ENCODE results near the gene ABITRAM. TPM values are rescaled to one million over a fixed set of nuclear protein-coding genes. Genes with fewer than 3 reads are reported as not detected.
"Not testable (repeated sequence)": the region's sequence is repeated elsewhere in the genome, so short reads cannot be mapped to it uniquely, and the experiment has no call there.

The ABITRAM gene
- total RNA-seq, 1 donor from 2014 or later: 12.5 TPM

- intact Hi-C loops (cut with micrococcal nuclease): no loop called here
Measured at GRCh38 chr9:108928386-108928785, 5.8 kb upstream of the ABITRAM start.

- intact Hi-C loops (cut with micrococcal nuclease): loop anchor here (5.0 kb wide), 2 partner anchors 389 to 1324 kb away; partner anchors contain the start of genes EPB41L4B and TXN
Measured at GRCh38 chr9:108933231-108933717, 926 bp upstream of the ABITRAM start.

GRCh38 chr9:108933718-108934322 is 380 bp upstream of the ABITRAM start, which contains the start of gene ELP1:
Gene ELP1 (minus strand): TSS chr9:108934124. CDS start chr9:108931146, 2,978 bp downstream.
- intact Hi-C loops (cut with micrococcal nuclease): loop anchor here (1.0 to 5.0 kb wide), 4 partner anchors 79 to 1323 kb away; partner anchors contain the start of genes CTNNAL1, EPB41L4B and TXN

GRCh38 chr9:108937561-108938305 is 3.5 kb downstream of the ABITRAM start:
- intact Hi-C loops (cut with micrococcal nuclease): no loop called here

GRCh38 chr9:108939975-108940374 is 5.8 kb downstream of the ABITRAM start:
- intact Hi-C loops (cut with micrococcal nuclease): no loop called here

- intact Hi-C loops (cut with micrococcal nuclease): loop anchor here (5.0 to 10.0 kb wide), 2 partner anchors 185 to 372 kb away; partner anchors contain the start of gene EPB41L4B
Measured at GRCh38 chr9:108950168-108950567, 16.0 kb downstream of the ABITRAM start.

GRCh38 chr9:108951578-108951977 is 17.4 kb downstream of the ABITRAM start:
- intact Hi-C loops (cut with micrococcal nuclease): loop anchor here (5.0 to 10.0 kb wide), 2 partner anchors 187 to 371 kb away; partner anchors contain the start of gene EPB41L4B

- intact Hi-C loops (cut with micrococcal nuclease): loop anchor here (5.0 to 10.0 kb wide), 2 partner anchors 189 to 368 kb away; partner anchors contain the start of gene EPB41L4B
Measured at GRCh38 chr9:108953983-108954574, 19.9 kb downstream of the ABITRAM start.

GRCh38 chr9:108956022-108956630 is 21.9 kb downstream of the ABITRAM start:
- intact Hi-C loops (cut with micrococcal nuclease): loop anchor here (10.0 kb wide), 1 partner anchor 191 kb away; no protein-coding TSS in a partner anchor

GRCh38 chr9:108956631-108957026 is 22.4 kb downstream of the ABITRAM start:
- intact Hi-C loops (cut with micrococcal nuclease): loop anchor here (10.0 kb wide), 1 partner anchor 192 kb away; no protein-coding TSS in a partner anchor

- intact Hi-C loops (cut with micrococcal nuclease): no loop called here
Measured at GRCh38 chr9:108960331-108960730, 26.1 kb downstream of the ABITRAM start.

GRCh38 chr9:108961151-108961550 is 27.0 kb downstream of the ABITRAM start:
- intact Hi-C loops (cut with micrococcal nuclease): no loop called here

- intact Hi-C loops (cut with micrococcal nuclease): no loop called here
Measured at GRCh38 chr9:108963459-108964143, 29.4 kb downstream of the ABITRAM start.

- intact Hi-C loops (cut with micrococcal nuclease): no loop called here
Measured at GRCh38 chr9:108967916-108968315, 33.7 kb downstream of the ABITRAM start.

- intact Hi-C loops (cut with micrococcal nuclease): not testable (repeated sequence)
Measured at GRCh38 chr9:108971392-108971791, 37.2 kb downstream of the ABITRAM start.

- intact Hi-C loops (cut with micrococcal nuclease): no loop called here
Measured at GRCh38 chr9:108972186-108972585, 38.0 kb downstream of the ABITRAM start.

GRCh38 chr9:108972626-108973209 is 38.5 kb downstream of the ABITRAM start:
- intact Hi-C loops (cut with micrococcal nuclease): no loop called here

- intact Hi-C loops (cut with micrococcal nuclease): no loop called here
Measured at GRCh38 chr9:108973895-108974294, 39.7 kb downstream of the ABITRAM start.

- intact Hi-C loops (cut with micrococcal nuclease): no loop called here
Measured at GRCh38 chr9:108978205-108978604, 44.0 kb downstream of the ABITRAM start.

- intact Hi-C loops (cut with micrococcal nuclease): no loop called here
Measured at GRCh38 chr9:108980893-108981292, 46.7 kb downstream of the ABITRAM start.
